ENCODE results near the gene CACNG4.

CACNG4 gene

DNA sequence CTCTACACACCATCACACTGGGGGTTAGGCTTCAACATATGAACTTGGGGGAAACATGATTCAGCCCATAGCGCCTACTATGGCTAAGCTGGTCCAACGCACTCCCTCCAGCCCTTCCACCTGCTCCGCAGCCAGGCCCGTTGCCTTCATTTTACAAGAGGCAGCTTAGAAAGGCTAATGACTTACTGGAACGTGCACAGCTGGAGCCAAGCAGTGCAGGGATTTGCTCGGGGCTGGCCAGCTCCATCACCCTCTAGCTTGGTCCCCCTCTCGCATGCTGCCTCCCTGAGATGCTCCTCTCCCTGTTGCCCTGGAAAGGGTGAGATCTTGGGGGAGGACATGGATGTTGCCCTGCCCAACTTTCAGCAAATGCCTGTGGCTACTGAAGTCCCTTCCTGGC lies 77.0 kb downstream of the CACNG4 start:
- DNase-seq = no peak

DNA sequence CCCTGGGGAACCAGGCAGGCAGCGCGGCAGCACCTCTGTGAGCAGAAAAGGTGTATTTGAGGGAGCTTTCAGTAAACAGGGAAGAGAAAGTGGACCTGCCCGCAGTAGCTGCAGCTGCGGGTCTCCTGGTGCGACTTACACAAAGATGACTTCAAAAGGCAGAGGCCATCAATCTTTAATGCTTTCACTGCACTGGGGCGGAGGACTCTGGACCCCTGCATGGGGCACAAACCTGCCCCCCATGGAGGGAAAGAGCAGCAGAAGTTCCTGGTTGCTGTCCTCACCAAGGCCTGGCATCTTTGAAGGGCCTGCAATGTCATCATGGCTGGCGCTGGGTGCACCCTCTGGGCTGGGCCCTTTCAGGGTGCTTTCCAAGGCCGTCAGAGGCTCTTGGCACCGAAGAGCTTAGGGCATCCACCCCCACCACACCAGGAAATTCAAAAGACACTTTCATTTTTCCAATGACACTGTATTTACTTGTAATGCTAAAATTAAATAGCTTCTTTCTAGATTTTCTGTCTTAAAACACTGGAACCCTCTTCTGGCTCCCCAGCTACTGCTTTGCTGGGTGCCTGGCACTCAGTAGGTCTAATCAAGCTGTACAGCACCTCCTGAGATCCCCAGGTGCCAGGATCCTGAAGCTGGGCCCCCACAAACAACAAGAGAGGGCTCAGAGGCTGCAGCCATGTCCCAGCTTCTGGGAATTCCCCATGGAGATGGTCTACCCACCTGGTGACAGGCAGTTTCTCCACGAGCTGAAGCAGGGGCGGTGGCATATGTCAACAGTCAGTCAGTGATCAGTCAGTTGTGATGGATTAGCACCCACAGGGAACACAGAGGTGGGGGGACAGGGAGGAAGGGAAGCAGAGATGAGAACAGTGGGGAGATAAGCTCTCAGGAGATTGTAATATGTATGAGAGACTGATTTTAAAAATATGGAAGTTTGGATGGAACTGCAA lies 77.7 kb downstream of the CACNG4 start:
- peak in 1 of 58 donors; percentile 27 for DNase-seq

DNA sequence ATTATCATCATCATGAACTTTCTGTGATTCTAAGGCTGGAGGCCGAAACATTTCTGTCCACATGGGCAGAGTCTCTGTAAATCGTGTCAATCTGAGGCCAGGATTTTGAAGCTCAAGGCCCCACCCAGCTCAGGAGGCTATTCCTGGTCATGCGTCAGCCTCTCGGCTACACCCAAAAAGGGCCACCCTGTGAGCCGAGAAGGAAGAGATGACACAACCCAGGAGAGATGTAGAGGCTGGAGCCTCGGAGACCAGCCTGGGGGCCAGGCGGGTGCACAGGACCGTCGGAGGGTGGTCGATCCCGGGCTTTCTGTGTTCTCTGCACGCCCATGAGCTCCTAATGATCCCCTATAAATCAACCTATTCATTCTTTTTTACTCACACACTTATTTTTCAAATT lies 78.8 kb downstream of the CACNG4 start:
- DNase-seq = no peak

DNA sequence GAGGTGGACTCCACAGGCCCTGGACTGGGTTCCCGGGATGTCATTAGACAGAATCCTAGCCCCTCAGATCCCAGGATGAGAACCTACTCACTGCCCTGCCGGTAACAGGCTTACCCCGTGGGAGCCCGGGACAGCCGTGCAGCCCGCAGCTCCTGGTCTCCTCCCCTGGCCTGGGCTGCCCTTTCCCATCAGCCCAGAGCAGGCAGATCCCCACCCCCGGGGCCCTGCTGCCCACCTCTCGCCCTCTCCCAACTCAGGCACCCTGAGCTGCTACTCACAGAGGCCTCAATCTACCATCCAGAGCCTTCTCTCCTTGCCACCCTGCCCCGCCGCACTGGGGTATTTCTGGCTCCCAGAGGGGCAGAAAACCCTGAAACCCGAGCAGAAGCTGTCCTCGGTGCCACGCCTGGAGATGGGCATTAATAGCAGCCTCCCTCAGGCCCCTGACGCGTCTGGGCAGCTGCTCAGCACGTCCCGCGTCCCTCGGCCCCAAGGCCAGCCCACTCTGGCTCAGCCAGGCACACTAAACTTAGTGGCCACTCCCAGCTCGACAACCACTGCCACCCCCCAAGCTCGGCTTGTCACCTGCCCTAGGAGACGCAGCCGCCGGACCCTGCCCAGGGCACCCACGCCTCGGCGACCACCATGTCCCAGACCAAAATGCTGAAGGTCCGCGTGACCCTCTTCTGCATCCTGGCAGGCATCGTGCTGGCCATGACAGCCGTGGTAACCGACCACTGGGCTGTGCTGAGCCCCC lies 79.7 kb downstream of the CACNG4 start, which contains the start of gene CACNG1:
Gene CACNG1, plus strand, starts transcription at position 539 of the 757 bp plus-strand sequence. Its CDS starts 107 bp downstream, at position 646.
- no peak for DNase-seq

DNA sequence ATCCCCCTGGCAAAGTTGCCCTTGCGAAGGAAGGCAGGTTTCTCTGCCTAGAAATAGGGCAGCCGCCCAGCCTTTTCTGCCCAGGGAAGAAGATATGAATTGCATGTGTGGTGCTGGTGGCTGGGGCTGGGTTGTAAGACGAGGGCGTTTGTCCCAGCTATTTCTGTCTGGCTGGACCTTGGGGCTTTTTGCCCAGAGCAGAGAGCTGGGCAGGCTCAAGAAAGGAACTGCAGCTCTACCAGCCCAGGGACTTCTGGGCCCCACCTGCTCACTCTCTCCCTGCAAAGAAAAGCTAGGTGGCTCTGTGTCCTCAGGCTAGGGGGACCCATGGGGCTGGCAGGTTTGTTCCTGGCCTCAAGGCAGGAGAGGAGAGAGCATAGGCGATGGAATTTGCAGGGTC lies 80.4 kb downstream of the CACNG4 start:
- no peak for DNase-seq

DNA sequence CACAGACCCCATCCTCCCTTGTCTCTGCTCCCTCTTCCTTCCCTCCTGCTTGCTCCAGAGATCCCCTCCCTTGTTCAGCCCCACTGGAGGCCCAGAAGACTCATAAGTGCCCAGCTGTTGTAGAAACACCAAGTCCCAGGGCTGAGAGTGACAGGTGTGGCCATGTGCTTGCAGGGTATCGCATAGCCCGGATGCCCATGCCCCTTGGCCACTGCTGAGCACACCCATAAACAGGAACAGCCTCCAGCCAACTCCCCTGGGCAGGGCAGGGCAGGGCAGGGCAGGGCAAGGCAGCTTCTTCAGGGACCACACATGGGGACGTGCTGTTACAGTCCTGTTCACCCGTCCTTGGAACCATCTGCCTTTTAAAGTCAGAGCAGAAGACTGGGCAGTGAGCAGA lies 81.9 kb downstream of the CACNG4 start:
- no peak for DNase-seq

DNA sequence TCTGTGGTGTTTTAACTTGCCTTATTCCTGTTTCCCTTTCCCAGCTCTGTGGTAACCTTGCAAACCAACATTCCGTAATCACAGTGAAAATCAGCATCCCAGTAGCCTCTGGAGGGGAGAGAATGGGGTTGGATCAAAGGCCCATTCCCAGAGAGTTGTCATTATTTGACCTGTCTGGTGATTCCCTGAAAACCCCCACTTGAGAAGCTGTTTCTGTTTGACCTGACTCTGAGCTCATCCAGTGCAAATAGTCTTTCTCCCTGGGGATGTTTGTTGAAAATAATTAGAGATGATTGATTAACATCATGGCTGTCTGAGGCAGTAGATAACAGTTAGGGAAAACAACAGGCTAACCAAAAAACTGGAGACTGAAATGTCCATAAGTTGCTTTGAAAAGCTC lies 82.9 kb downstream of the CACNG4 start:
- no peak for DNase-seq

DNA sequence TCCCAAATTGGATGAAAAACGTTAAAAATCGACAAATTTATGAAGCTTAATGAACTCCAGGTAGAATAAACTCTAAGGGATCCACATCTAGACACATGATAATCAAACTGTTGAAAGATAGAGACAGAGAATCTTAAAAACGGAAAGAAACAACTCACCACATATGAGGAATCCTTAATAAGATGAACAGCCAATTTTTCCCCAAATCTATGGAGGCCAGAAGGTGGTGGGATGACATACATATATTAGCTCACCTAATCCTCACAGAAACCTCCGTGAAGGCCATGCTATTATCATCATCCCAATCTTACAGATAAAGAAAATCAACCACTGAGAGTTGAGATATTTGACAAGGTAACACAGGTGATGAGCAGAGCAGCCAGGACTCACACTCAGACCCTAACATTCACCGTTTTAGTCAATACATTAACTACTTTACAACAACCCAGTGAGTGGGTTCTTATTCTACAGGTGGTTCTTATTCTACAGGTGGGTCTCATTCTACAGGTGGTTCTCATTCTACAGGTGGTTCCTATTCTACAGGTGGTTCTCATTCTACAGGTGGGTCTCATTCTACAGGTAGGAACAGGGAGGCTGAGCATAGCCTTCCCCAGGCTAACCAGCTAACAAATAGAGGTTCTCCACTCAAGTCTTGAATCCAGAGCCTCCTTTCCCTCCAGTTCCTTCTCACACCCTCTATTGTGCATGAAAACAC lies 84.7 kb downstream of the CACNG4 start:
- no peak for DNase-seq

DNA sequence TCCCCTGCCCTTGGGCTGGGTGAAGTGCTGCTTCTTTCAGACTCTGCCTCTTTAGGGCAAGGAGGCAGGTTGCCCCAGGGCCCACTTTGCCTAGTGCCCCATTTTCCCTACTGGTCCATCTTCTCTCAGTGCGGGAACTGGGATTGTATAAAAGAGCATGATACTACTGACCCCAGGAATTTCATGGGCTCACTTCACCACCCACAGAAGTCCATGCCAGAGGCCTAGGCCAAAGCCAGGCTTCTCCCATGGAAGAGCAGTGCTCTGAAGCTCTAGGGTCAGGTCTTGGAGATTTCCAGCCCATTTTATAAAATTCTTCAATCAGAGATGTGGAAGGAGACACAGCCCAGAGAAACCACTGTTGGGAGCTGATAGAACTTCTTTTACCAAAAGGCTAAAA lies 85.6 kb downstream of the CACNG4 start:
- DNase-seq = no peak

DNA sequence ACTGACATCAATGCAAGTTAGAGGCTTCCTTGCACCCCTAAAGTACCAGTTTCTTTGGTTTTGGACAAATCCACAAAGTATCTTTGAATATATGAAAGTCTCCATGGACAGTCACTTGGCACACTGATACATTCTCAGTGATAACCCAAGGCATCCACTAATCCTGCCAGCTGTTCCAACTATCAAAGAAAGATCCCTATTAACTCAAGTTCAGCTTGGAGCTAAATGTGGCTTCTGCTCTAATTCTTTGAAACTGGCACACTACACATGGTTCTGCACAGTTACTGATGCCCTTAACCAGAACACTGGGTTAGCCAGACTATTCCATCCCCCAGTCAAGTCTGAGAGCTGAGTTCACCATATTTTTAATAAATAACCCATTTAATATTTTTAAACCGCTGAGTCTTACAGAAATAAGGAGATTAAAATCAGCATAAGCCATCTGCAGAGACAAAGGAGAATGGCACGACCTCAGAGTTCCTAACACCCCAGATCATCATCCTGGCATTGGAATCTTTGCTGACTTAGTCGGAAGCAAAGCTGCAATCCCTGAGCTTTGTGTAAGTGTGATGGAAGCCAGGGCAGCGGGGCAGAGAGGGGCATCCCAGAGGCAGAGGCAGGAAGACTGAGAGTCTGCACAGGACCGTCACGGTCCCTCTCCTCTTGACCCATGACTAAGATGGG lies 86.1 kb downstream of the CACNG4 start:
- DNase-seq = no peak

DNA sequence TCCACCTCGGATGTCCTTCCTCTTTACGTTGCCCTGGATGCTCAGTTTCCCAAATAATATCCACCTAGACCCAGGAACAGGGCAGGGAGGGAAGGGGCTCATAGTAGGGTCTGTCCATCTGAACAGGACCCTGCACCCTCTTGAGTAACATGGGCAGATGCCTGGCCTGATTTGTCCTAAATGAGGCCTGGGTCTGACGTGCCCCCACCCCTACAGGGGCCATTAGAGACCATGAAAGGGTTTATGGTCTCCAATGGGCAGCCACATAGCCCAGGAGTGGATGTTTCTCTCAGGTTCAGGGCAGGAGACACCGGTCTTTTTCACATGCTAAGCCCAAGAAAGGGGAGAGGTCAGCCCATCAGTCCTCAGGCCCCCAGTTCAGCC lies 86.6 kb downstream of the CACNG4 start:
- no peak for DNase-seq

DNA sequence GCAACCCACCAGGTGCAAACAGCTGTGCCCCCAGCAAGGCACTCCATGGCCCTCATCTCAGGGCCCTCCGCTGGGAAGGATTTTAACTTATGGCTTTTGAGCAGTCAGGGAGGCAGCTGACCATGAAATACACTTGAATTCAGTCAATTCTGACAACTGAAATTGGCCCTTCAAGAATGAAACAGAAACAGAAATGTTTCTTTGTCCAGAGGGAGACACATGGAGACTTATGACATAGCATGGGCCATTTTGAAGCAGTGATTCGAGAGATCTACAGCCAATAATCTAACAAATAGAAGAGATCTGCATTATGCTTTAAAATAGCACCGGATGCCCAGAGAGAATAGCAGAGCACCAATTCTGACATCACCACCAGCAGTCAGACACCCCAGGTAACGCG lies 87.3 kb downstream of the CACNG4 start:
- DNase-seq = no peak

DNA sequence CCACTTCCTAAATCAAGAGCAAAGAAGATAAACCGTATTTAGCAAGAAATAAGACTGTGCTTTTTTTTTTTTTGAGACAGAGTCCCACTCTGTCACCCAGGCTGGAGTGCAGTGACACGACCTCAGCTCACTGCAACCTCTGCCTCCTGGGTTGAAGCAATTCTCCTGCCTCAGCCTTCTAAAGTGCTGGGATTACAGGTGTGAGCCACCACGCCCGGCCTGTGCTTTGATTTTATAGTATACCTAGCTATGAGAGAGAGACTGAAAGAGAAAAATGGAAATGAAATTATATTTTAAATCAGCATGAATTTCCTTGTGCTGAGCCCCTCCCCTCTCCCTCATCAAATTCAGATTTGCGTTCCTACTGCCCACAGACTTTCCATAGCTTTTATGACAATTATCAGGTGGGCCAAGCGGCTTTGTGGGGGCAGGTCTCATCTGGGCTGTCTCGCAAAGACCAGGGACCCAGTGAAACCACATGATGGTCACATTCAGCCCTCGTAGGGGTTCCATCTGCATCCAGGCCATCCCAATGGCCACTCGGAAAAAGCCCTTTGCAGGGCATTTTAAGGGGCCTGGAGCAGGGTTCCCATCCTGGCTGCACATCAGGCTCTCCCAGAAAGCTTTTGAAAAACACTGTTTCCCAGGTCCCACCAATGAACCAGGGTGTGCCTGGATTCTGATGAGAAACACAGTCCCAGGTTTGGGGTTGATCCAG lies 88.4 kb downstream of the CACNG4 start:
- no peak for DNase-seq

DNA sequence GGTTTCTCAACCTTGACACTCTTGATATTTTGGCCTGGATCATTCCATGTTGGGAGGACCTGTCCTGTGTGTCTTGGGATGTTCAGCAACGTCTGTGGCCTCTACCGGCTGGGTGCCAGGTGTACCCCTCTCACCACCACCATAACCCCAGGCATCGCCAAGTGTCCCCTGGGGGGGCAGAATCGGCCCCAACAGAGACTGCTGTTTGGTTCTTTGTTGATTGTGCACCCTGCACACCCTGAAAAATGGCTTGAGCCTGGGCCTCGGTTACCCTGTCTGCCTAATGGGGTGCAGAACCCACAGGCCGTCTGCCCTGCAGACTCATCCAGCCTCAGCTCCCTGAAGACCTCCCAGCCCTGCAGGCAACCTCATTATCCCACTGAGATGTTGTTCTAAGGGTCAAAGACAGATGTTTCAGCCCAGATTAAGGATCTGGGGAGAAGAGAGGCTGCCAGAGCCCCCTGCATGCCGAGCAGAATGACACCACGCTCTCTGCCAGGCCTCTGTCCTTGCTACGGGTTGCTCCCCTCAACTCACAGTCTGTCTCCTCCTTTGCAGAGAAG lies 89.0 kb downstream of the CACNG4 start:
- DNase-seq = no peak

DNA sequence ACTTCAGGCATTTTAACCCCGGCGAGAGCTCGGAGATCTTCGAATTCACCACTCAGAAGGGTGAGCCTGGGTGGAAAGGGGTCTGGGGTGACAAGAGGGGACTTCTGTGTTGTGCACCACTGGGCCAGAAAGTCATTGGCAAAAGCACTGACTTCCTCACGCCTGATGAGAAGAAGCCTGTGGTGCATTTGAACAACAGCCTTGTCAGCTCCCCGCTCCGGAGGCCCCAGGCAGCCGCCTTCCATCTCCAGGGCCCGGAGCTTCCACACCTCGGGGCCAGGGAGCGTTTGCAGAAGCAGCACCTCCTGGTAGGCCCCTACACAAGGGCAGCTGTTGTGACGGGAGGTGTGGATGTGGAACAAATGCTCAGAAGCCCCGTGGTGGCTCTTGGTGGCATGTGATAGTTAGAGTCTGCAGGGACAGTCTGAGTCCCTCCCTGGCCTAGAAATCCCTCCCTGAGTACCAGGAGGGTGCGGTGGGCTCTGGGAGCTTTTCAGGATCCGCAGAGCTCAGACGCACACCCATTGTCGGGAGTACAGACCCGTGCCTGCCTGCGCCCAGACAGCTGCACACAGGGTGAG lies 89.6 kb downstream of the CACNG4 start:
- no peak for DNase-seq

DNA sequence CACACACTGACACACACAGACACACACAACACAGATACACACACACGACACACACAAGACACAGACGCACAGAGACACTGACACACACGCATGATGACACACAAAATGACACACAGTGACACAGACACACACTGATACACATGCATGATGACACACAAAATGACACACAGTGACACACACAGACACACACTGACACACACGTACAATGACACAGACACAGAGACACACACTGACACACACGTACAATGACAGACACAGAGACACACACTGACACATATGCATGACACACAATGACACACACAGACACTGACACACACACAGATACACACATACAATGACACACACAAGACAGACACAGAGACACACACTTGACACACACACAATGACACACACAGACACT lies 90.1 kb downstream of the CACNG4 start:
- no peak for DNase-seq

DNA sequence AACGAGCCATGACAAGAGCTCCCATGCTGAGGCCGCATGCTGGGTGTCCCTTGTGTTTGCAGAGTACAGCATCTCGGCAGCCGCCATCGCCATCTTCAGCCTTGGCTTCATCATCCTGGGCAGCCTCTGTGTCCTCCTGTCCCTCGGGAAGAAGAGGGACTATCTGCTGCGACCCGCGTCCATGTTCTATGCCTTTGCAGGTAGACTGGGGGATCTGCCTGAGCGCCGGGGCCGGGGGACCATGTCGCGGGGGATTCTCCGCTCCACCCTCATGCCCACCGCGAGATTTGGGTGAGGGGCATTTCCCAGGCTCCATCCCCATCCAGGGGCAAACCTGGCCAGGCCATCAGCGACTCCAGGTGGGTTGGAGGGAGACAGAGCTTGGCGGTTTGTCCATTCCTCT lies 90.5 kb downstream of the CACNG4 start:
- DNase-seq = no peak

DNA sequence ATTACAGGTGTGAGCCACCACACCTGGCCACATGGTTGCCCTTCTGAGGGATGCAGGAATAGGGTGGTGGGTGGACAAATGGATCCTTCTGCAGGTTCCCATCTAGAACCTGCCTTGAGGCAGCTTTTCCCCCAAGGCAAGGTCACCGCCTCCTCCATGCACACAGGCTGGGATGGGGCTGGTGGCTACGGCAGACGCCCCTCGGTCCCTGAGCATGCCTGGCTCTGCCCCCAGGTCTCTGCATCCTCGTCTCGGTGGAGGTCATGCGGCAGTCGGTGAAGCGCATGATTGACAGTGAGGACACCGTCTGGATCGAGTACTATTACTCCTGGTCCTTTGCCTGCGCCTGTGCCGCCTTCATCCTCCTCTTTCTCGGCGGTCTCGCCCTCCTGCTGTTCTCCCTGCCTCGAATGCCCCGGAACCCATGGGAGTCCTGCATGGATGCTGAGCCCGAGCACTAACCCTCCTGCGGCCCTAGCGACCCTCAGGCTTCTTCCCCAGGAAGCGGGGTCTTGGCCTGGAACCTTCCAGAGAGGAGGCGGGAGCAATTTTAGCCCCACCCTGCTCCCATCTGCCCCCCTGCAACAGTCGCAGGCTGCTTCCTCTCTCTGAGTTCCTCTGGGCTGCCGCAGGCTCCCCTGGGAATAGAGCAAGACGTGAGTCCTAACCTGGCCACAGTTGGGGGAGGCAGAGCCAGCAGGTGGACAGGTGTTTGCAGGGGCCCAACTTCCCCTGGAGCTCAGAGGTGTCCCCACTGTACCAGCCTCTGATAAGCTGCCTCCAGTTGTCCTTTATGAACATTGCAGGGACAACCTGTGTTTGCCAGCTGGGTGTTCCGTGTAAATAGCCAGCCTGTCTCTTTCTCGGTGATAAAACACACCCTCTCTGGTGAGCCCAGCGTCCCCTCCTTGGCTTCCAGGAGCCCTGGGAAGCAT lies 91.6 kb downstream of the CACNG4 start:
- no peak for DNase-seq
